HG03196 (cell line): ENCODE measurements around the gene ZMIZ2.
A peak's percentile ranks its signal among the peaks of the same experiment; 100 is the strongest.

Source experiments
- ATAC-seq: cut with Tn5 transposase; IDR thresholded peaks from one replicate; pipeline ENCODE4 v1.9.1; 2021; ENCODE audit not compliant: unreplicated experiment

Gene ZMIZ2

DNA sequence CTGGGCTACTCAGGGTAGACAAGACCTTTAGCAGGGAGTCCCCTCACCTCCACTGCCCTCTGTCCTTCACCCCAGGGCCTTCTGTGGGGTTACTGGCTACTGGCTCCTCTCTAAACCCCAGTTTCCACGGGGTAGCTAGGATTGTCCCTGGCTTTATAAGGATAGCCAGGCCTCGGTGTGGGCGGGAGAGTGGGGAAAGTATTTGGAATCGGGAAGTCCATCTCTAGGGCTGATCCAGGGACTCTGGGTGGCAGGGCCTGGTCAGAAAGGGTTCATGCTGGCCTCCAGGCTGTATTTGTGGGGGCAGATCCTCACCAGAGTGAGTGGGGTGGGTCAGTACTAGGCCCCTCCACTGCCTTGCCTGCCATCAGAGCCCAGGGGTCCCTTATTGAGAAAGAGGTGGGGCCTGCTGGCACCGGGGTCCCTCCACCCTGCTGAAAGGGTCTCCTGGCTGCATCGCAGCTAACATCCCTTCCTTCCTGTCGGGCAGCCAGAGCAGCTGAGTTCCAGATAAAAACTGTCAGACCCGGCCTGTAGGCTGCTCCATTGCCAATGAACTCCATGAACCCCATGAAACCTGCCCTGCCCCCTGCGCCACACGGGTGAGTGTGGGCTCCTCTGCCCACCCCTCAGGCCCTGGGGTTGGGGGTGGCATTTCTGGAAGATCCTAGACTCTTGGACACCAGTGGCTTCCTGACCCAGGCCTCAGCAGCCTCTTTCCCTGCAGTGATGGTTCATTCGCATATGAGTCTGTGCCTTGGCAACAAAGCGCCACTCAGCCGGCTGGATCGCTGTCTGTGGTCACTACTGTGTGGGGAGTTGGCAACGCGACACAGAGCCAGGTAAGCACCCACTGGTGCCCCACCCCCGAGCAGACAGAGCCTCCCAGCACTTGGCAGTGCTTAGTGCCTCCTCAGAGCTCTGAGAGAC, 7.3 kb downstream of the ZMIZ2 start:
- ATAC-seq = no peak

DNA sequence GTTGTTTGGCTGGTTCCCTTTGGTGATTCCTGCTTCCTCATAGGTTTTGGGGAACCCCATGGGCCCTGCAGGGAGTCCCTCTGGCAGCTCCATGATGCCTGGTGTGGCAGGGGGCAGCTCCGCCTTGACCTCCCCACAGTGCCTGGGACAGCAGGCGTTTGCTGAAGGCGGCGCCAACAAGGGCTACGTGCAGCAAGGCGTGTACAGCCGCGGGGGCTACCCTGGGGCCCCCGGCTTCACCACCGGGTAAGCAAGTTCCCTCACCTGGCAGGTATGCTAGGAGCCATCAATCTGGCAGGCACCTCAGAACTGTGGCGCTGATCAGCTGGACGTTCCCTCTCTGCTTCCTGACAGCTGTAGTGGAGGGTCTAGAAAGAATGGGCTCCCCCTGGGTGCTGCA, 8.3 kb downstream of the ZMIZ2 start:
- ATAC-seq = no peak

DNA sequence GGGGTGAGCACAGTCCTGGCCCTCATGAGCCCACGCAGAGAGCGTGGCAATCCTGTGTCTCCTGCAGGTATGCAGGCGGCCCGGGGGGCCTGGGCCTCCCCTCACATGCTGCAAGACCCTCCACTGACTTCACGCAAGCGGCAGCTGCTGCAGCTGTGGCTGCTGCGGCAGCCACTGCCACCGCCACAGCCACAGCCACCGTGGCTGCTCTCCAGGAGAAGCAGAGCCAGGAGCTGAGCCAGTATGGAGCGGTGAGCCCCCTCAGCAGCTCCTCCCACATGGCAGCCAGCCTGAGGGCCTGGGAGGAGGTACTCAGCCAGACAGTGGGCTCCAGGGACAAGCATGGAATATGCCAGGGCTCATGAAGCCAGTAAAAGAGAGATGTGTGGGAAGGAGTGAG, 8.7 kb downstream of the ZMIZ2 start:
- no peak for ATAC-seq

DNA sequence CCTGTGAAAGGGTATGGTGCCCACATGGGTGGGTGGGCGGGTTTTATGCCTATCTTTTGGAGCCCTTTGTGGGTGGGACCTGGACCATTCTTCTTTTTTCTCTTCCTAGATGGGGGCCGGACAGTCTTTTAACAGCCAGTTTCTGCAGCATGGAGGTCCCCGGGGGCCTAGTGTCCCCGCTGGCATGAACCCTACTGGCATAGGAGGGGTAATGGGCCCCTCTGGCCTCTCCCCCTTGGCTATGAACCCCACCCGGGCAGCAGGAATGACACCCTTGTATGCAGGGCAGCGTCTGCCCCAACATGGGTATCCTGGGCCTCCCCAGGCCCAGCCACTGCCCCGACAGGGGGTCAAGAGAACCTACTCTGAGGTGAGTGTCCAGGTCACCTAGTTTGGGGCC, 9.1 kb downstream of the ZMIZ2 start:
- no peak for ATAC-seq

DNA sequence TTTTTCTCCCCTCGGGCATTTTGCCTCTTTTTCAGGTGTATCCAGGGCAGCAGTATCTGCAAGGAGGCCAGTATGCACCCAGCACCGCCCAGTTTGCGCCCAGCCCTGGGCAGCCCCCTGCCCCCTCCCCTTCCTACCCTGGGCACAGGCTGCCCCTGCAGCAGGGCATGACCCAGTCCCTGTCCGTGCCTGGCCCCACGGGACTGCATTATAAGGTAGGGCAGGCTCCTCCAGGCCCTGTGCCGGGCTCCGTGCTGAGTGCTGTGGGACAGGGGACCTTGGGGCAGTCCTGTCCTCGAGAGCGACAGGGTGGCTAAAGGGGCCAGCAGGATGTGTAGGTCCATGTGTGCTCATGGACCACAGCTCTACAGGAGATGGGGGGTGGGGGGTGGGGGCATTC, 10.6 kb downstream of the ZMIZ2 start:
- no peak for ATAC-seq

DNA sequence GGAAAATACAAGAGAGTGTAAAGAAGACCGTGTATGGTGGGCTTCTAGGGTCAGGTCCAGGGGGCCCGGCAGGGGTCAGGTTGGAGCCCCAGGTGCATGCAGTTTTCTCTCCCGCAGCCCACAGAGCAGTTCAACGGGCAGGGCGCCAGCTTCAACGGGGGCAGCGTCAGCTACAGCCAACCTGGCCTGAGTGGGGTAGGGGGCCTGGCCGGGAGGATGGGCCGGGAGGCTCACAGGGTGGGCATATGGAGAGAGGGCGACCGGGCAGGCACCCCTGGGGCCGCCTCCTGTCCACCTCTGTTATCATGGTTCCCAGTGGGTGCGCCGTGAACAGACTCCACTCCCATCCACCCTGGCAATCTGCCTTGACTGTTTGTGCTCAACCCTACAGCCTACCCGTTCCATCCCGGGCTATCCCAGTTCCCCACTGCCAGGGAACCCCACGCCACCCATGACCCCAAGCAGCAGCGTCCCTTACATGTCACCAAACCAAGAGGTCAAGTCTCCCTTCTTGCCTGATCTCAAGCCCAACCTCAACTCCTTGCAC, 11.5 kb downstream of the ZMIZ2 start:
- ATAC-seq = no peak

DNA sequence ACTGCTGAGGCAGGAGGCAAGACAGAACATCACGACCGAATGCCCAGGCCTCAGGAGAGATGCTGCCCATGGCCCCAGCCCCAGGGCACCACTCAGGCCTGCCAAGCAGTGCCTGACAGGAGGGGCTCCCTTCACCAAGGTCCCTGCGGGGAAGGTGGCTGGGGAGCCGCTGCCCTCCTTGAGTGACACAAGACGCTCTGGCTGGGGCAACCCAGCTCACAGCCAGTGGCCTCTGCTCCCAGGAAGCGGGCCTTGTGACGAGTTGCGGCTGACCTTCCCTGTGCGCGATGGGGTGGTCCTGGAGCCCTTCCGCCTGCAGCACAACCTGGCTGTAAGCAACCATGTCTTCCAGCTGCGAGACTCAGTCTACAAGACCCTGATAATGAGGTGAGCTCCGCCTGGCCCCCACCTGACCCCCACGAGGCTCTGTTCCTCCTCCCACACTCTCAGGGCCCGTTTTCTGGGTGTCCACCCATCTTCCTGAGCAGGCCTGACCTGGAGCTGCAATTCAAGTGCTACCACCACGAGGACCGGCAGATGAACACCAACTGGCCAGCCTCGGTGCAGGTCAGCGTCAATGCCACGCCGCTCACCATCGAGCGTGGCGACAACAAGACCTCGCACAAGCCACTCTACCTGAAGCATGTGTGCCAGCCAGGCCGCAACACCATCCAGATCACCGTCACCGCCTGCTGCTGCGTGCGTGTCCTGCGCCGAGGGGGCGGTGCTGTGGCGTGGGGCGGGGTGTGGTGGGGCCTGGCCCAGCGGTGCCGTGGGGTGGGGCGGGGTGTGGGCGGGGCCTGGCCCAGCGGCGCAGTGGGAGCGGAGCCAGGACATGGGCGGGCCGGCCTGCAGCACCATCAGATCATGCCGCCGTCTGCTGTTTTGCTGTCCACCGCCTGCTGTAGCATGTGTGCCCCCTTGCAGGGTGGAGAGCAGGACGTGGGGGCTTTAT, 12.8 kb downstream of the ZMIZ2 start:
- ATAC-seq = no peak

DNA sequence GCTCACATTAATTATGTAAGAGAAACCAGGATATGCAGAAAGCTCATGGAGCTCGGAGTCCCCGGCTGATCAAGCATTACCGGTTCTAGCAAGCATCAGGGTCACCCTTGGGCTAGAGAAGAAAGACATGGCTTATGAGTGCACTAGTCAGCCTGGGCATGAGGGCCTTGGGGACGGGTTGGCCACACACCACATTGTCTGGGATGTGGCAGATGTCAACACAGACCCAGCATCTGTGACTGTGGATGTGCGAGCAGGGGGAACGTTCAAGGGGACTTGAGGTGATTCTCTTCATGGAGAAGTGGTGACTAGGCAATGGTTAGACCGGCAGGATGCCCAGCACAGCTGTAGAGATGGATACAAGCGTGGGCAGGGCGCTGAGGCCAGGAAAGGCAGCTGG, 13.7 kb downstream of the ZMIZ2 start:
- no peak for ATAC-seq

DNA sequence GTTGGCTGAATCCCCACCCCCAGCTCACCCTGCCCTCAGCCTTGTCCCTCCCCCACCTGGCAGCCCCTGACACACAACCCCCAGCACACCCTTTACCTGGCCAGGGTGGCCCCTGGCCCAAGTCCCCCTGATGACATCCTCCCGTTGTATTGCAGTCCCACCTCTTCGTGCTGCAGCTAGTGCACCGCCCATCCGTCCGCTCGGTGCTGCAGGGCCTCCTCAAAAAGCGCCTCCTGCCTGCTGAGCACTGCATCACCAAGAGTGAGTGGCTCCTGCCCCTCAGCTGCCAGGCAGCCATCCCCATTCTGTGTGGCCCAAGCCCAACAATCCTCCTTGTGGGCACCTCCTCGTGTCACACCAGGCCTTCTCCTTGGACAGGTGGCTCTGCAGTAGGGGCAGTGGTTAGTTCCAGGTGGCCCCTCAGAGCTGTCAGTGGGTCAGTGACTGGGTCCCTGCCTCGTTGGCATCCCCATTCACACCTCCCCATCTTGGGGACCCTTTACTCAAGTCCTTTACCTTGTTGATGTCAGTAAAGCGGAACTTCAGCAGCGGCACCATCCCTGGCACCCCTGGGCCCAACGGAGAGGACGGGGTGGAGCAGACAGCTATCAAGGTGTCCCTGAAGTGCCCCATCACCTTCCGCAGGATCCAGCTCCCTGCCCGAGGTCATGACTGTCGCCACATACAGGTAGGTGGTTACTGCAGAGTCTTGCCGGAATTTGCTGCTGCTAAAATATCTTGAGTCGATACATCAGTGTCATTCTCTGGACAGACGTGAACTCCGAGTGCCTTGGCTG, 14.3 kb downstream of the ZMIZ2 start:
- no peak for ATAC-seq

DNA sequence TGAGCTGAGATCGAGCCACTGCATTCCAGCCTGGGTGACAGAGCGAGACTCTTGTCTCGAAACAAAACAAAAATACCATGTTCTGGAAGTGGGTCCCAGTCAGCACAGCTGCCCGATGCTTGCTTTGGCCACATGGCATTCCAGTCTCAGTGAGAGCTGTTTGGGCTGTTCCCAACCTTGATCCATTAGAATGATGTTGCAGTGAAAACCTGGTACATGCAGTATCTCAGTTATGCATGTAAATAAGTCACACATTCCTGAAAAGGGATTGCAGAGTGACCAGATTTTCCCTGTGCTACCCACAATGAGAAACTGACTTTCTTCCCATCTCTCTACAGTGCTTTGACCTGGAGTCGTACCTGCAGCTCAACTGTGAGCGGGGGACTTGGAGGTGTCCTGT, 15.4 kb downstream of the ZMIZ2 start:
- ATAC-seq = no peak

DNA sequence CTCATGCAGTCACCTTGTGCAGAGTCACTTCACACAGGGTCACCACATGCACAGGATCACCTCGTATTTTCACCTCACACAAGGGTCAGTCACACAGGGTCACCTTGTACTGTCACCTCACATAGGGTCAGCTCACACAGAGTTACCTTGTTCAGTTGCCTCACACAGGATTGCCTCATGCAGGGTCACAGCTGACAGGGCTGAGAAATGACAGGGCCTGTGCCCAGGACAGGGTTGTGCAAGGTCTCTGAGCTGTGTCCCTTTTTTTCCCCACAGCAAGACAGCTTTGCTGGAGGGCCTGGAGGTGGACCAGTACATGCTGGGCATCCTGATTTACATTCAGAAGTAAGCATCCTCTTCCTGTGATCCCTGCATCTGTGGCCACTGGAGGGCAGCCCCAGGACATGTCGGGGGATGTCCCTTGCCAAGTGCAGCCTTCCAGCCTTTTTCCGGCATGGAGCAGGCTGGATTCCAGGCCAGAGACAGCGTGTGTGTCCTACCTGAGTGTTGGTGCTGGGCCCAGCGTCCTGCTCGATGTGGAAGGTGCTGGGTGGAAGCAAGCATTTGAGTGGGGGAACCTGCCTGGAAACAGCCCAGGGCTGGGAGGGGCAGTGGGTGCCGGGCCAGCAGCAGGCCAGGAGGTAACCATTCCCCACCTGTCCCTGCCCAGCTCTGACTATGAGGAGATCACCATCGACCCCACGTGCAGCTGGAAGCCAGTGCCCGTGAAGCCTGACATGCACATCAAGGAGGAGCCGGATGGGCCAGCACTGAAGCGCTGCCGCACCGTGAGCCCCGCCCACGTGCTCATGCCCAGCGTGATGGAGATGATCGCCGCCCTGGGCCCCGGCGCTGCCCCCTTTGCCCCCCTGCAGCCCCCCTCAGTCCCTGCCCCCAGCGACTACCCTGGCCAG, 16.3 kb downstream of the ZMIZ2 start:
- no peak for ATAC-seq

DNA sequence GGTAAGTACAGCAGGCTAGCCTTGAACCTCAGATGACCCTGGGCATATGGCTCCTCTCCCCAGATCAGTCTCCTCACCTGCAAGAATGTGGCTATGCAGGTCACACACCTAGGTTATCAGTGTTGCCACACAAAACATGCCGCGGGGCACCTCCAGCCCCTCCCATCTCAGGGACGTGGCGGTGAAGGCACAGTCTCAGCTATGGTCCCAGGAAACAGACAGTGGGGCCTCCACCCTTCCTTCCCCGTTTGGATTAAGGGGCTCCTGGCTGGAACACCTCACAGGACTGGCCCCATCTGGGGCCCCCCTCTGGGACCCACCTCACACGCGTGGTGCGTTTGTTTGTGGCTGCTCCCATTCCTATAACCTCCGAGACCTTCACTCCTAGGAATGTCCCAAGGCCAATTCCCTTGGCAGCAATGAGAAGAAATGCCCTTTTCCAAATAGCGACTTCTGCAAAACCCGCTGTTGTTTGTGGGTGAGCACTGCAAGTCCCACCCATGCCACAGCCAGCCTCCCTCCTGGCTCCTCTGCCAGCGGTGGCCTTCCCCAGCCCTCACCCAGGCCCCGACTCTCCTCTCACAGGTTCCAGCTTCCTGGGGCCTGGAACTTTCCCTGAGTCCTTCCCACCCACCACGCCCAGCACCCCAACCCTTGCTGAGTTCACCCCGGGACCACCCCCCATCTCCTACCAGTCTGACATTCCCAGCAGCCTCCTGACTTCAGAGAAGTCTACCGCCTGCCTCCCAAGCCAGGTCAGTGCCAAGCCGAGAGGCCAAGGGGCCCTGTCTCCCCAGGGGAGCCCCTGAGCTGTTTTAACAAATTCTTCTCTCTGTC, 17.1 kb downstream of the ZMIZ2 start:
- ATAC-seq = no peak

DNA sequence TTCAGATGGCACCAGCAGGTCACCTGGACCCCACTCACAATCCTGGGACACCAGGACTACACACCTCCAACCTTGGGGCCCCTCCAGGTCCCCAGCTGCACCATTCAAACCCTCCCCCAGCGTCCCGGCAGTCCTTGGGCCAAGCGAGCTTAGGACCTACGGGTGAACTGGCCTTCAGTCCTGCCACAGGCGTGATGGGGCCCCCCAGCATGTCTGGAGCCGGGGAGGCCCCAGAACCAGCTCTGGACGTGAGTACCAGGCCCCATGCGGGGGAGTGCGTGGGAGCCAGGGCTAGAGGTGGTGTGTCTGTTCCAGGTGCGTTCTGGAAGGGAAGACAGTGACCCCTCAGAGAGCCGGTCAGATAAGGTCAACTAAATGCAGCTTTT, 17.8 kb downstream of the ZMIZ2 start:
- ATAC-seq = no peak

DNA sequence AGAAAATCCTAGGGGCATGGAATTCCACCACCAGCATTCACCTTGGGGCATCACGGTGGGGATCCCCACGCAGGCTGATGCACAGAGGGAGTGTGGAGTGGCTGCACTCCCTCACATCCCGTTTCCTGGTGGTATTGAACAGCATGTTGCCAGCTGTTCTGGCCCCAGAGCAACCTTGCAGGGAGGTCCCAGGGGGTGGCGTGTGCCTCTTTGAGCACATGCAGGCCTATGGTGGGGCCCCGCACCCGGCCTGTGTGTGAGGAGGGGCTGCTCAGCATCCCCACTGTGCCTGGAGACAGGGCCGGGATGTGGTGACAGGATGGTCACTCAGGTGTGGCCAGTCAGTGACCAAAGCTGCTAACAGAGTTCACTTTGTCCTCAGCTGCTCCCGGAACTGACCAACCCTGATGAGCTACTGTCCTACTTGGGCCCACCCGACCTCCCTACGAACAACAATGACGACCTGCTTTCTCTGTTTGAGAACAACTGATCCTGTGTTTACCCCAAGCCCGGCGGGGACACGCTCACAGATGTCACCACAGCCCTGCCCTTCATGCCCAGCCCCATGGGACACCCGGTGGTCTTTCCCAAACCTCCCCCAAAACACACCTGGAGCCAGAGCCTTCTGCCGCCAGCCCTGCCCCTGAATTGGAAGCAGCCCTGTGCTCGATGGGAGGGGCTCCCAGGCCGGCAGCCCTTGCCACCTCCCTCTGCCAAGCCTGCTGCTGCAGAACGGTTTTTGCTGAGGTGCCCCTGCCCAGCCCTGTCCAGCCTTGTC, 18.7 kb downstream of the ZMIZ2 start:
- no peak for ATAC-seq

DNA sequence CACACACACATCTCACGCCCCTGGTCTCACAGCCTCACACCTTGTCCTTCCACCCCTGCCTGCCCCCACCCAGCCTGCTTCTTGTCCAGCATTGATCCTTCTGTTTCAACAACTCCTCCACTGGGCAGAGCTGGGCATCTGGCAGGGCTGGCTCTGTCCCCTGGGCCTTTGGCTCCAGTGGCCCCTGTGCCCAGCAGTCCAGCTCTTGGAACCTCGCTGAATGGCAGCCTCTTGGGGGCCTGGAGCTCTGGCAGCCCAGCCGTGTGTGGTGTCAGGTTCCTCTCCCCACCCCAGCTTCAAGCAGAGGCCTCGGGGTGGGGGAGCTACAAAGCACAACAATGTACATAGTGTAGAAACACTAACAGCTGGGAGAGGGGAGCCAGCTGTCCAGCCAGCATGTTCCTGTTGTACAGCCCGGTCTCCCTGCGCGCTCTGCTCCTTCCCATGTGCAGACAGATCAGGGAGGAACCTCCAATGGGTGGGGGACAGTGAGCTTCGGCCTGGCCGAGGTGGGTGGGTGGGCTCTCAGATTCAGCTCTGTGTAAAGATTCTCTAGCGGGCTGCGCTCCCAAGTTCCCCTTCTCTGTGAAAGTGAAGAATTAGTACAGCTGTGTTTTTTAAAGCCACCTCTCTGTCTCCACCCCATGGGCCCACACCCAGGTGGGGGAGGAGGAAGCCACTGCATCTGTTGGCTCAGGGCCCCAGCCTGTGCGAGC, 19.4 kb downstream of the ZMIZ2 start:
- ATAC-seq = peak; percentile 43

DNA sequence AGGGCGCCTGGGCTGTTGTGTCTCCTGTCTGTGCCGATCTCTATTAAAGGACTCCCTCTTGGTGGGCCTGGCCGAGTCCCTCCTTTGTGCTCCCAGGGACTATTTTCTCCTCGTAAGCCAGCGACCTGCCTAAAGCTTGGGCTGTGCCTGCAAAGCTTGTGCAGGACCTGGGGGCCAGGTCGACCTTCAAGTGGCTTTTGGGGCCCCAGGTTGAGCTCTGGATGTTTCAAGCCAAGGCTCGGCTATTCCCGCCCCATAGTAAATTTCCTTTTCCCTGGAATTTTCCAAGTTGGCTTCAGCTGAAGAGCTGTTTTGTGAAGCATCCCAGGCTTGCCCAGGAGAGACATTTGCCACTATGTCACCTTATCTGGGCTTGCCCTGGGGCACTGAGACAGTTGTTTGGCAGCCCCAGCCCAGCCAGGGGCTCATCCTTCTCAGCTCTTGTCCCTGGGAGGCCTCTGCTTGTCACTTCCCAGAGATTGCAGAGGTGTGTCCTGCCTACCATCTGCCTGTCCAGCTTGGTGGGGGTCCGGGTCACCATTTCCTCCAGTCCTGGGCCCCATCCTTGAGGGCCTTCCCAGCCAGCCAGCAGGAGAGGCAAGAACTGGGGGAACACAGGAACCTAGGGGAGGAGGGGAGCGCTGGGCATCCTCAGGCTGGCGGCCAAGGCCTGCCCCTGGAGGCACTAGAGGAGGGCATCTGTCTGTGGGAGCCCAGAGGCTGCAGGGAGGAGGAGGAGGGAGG, 20.2 kb downstream of the ZMIZ2 start:
- no peak for ATAC-seq

DNA sequence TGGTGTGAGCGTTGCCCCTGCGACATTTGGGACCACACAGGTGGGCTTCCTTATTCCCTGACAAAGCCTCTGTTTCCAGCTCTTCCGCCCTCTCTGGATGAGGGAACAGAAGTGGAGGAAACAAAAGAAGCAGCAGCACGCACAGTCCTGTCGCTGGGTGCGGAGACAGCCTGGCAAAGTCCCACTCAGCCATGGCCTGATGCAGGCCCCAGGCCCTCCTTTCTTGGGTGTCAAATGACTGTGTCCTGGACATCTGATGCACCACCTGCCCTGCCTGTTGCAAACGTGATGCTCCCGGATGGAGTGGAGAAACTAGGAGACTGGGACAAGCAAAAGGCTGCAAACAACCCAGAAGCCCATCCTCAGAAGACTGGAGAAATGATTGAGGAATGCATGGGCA, 20.7 kb downstream of the ZMIZ2 start:
- ATAC-seq = no peak
